Natural killer cell (primary cell): Measurements from ENCODE around the gene FGGY. TPM values are rescaled to one million over a fixed set of nuclear protein-coding genes. Genes with fewer than 3 reads are reported as not detected.

Experiments
- ATAC-seq, 3 donors: fragments of 150-1000 bp in 2 of 3; fragments of 200-7000 bp in 1 of 3; cut with Tn5 transposase; 1 replicate in 1 of 3; 2 replicates in 2 of 3; pipeline ENCODE4 v1.10.0; 2021; ENCODE audit warnings: mild to moderate bottlenecking in 2 of 3, moderate library complexity in 2 of 3
- DNase-seq, 2 donors: peaks; one replicate each; pipeline versions ENCODE4 v3.0.0 to v3.0.0-alpha.2; 2013 to 2021; ENCODE audit warnings: mixed read lengths in 1 of 2
- H3K27ac ChIP-seq: one replicate; pipeline ENCODE4 v1.5.1; 2013; ENCODE audit warnings: mild to moderate bottlenecking, low read length
- H3K27me3 ChIP-seq: one replicate; pipeline ENCODE4 v1.6.1; 2013; ENCODE audit warnings: low read length; ENCODE audit not compliant: control insufficient read depth, insufficient read depth
- H3K36me3 ChIP-seq: one replicate; pipeline ENCODE4 v1.6.1; 2013; ENCODE audit warnings: low read length; ENCODE audit not compliant: control insufficient read depth, insufficient read depth
- H3K4me1 ChIP-seq: one replicate; pipeline ENCODE4 v1.6.1; 2013; ENCODE audit warnings: low read length; ENCODE audit not compliant: control insufficient read depth, insufficient read depth
- H3K4me3 ChIP-seq: one replicate; pipeline ENCODE4 v1.5.1; 2013; ENCODE audit warnings: low read length
- H3K9me3 ChIP-seq: one replicate; pipeline ENCODE4 v1.6.1; 2013; ENCODE audit warnings: low read length; ENCODE audit not compliant: control insufficient read depth, insufficient read depth
- H3K27ac Mint-ChIP-seq, 2 donors: one replicate each; pipeline ENCODE4 v1.8.0; 2022; ENCODE audit warnings: mild to moderate bottlenecking in 2 of 2, mixed read lengths in 2 of 2, moderate library complexity in 1 of 2
- H3K27me3 Mint-ChIP-seq, 2 donors: one replicate each; pipeline ENCODE4 v1.8.0; 2022; ENCODE audit warnings: low read depth in 2 of 2, mixed read lengths in 2 of 2
- H3K36me3 Mint-ChIP-seq: one replicate; pipeline ENCODE4 v1.8.0; 2022; ENCODE audit warnings: mixed read lengths
- H3K4me1 Mint-ChIP-seq, 2 donors: one replicate each; pipeline ENCODE4 v1.8.0; 2022; ENCODE audit warnings: mixed read lengths in 2 of 2
- H3K4me3 Mint-ChIP-seq: one replicate; pipeline ENCODE4 v1.8.0; 2022; ENCODE audit warnings: mild to moderate bottlenecking, moderate library complexity, mixed read lengths
- H3K9me3 Mint-ChIP-seq, 2 donors: one replicate each; pipeline ENCODE4 v1.8.0; 2022; ENCODE audit warnings: mixed read lengths in 2 of 2
- CTCF ChIP-seq: fragments of 200-600 bp; IDR thresholded peaks from one replicate; pipeline ENCODE4 v1.8.0; 2022; ENCODE audit warnings: antibody characterized with exemption
- WGBS: methylation state at CpG from one replicate; pipeline ENCODE4 v1.1.7; 2013; ENCODE audit warnings: missing lambda C conversion rate; ENCODE audit not compliant: insufficient coverage; 5-methylcytosine and 5-hydroxymethylcytosine counted together
- intact Hi-C: fragments of 100-400 bp; cut with micrococcal nuclease; formaldehyde crosslinking; loops from one replicate; pipeline ENCODE4 v1.14.2; 2022
- total RNA-seq, 4 donors: library from RNA; stranded (reverse); fragments of 120-200 nt in 1 of 4; gene quantifications; one replicate each; pipeline versions ENCODE4 v1.2.3 to v1.2.4, GENCODE V29; 2013 to 2022

The FGGY gene
- total RNA-seq, 3 donors from 2014 or later (not counting 1 experiment from before 2014, with no cell fraction given), result 21.8 to 31.5 (median 21.8) TPM

GRCh38 chr1:59690171-59690930 is 393.5 kb downstream of the FGGY start:
- H3K36me3 ChIP-seq, result no peaks in the 10 kb centered on the region
- Mint-ChIP-seq H3K36me3 (no peaks in the 10 kb centered on the region), H3K27me3 (peaks cover 0 to 4% of the 10 kb centered on the region in 2 donors), H3K4me1 (peaks cover 0 to 5% of the 10 kb centered on the region in 2 donors), H3K9me3 (no peaks in the 10 kb centered on the region), H3K4me3 (no peak overlapping the region), H3K27ac (no peak overlapping the region)
- TF ChIP-seq CTCF, result no peak
- no peaks in the 10 kb centered on the region for H3K9me3 ChIP-seq
- no peak overlapping the region for H3K4me3 ChIP-seq
- intact Hi-C loops, result no loop called here
- WGBS, result 91% methylated on average over 7 of the region's 7 CpGs
- H3K27me3 ChIP-seq, result no peaks in the 10 kb centered on the region
- no peak overlapping the region for H3K27ac ChIP-seq
- no peaks in the 10 kb centered on the region for H3K4me1 ChIP-seq
- no peak for DNase-seq
- no peak for ATAC-seq

- Histone ChIP-seq H3K27me3 (no peaks in the 10 kb centered on the region), H3K4me3 (no peak overlapping the region), H3K36me3 (no peaks in the 10 kb centered on the region), H3K4me1 (no peaks in the 10 kb centered on the region), H3K9me3 (no peaks in the 10 kb centered on the region), H3K27ac (no peak overlapping the region)
- Mint-ChIP-seq H3K4me3 (no peak overlapping the region), H3K36me3 (no peaks in the 10 kb centered on the region), H3K9me3 (no peaks in the 10 kb centered on the region), H3K27ac (no peak overlapping the region), H3K27me3 (peaks cover 0 to 4% of the 10 kb centered on the region in 2 donors), H3K4me1 (peaks cover 0 to 5% of the 10 kb centered on the region in 2 donors)
- ATAC-seq (no peak), DNase-seq (no peak)
- intact Hi-C loops, result no loop called here
- WGBS, result 95% methylated on average over 3 of the region's 4 CpGs
- no peak for TF ChIP-seq CTCF
Measured at GRCh38 chr1:59691261-59691660, 394.4 kb downstream of the FGGY start.

- H3K36me3 ChIP-seq, result no peaks in the 10 kb centered on the region
- intact Hi-C loops, result no loop called here
- H3K27me3 Mint-ChIP-seq, result peaks cover 0 to 4% of the 10 kb centered on the region in 2 donors
- WGBS, result 48% methylated on average over 4 of the region's 5 CpGs
- TF ChIP-seq CTCF, result no peak
- no peak overlapping the region for H3K27ac Mint-ChIP-seq
- no peak overlapping the region for H3K4me3 Mint-ChIP-seq
- no peaks in the 10 kb centered on the region for H3K9me3 Mint-ChIP-seq
- DNase-seq (no peak), ATAC-seq (peak in 1 of 3 donors; percentile 52)
- H3K9me3 ChIP-seq, result no peaks in the 10 kb centered on the region
- H3K36me3 Mint-ChIP-seq, result no peaks in the 10 kb centered on the region
- no peak overlapping the region for H3K4me3 ChIP-seq
- peaks cover 5% of the 10 kb centered on the region for H3K4me1 ChIP-seq
- no peak overlapping the region for H3K27ac ChIP-seq
- no peaks in the 10 kb centered on the region for H3K27me3 ChIP-seq
- H3K4me1 Mint-ChIP-seq, result peaks cover 13 to 18% of the 10 kb centered on the region in 2 donors
Measured at GRCh38 chr1:59692591-59692990, 395.7 kb downstream of the FGGY start.

- Mint-ChIP-seq H3K27ac (no peak overlapping the region), H3K27me3 (peaks cover 0 to 4% of the 10 kb centered on the region in 2 donors), H3K36me3 (no peaks in the 10 kb centered on the region), H3K4me1 (peaks cover 17 to 21% of the 10 kb centered on the region in 2 donors), H3K4me3 (no peak overlapping the region), H3K9me3 (no peaks in the 10 kb centered on the region)
- H3K4me1 ChIP-seq, result peaks cover 5% of the 10 kb centered on the region
- 53% methylated on average over 5 of the region's 5 CpGs for WGBS
- intact Hi-C loops, result no loop called here
- H3K27me3 ChIP-seq, result no peaks in the 10 kb centered on the region
- no peak for TF ChIP-seq CTCF
- no peak overlapping the region for H3K4me3 ChIP-seq
- no peaks in the 10 kb centered on the region for H3K36me3 ChIP-seq
- ATAC-seq (no peak), DNase-seq (no peak)
- no peaks in the 10 kb centered on the region for H3K9me3 ChIP-seq
- no peak overlapping the region for H3K27ac ChIP-seq
Measured at GRCh38 chr1:59693406-59693805, 396.5 kb downstream of the FGGY start.
